Measurements from ENCODE around the gene TMEM131L. TPM values are rescaled to one million over a fixed set of nuclear protein-coding genes. Genes with fewer than 3 reads are reported as not detected.

Gene TMEM131L
- polyA plus RNA-seq, 3 donors: 25.1 to 30.2 (median 26.6) TPM

Other genes with a start within 250 kb of the TMEM131L start
- gene MND1, start 121.7 kb upstream of the TMEM131L start, polyA plus RNA-seq (ENCODE audit: insufficient read length in 3 of 3): 10 to 100 TPM; 12.9 to 16.7 (median 16.6) TPM
- 1 to 10 TPM; 6.3 to 8.3 (median 6.5) TPM for gene TLR2, start 217.9 kb downstream of the TMEM131L start, polyA plus RNA-seq (ENCODE audit: insufficient read length in 3 of 3)

All from renal pelvis (tissue), 3 donors.